Measurements from ENCODE around the gene MS4A8. TPM values are rescaled to one million over a fixed set of nuclear protein-coding genes. Genes with fewer than 3 reads are reported as not detected.

MS4A8 gene
- total RNA-seq, 1 donor from 2014 or later: not detected

DNA sequence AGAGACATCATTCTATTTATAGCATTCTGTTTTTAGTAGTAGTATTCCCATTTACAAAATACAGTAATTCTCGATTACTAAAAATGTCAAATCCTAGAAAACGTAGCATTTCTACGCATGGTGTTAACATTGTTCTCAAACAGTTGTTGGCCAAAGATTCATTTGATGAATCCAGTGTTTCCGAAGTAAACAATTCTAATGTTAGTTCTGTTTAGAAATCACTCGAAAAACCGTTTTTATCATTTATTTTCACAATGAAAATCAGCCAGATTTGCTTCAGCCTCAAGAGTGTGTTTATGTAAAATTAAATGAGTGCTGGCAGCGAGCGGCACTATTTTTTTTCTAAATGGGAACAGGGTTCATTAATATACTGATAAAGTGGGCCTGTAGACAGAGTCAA lies 32.2 kb downstream of the MS4A8 start:
- H3K36me3 ChIP-seq (ENCODE audit: control insufficient read depth, insufficient read depth, low read length): no peaks in the 10 kb centered on the region
- DNase-seq (ENCODE audit: low read depth): no peak
- TF ChIP-seq, protein P1, sequence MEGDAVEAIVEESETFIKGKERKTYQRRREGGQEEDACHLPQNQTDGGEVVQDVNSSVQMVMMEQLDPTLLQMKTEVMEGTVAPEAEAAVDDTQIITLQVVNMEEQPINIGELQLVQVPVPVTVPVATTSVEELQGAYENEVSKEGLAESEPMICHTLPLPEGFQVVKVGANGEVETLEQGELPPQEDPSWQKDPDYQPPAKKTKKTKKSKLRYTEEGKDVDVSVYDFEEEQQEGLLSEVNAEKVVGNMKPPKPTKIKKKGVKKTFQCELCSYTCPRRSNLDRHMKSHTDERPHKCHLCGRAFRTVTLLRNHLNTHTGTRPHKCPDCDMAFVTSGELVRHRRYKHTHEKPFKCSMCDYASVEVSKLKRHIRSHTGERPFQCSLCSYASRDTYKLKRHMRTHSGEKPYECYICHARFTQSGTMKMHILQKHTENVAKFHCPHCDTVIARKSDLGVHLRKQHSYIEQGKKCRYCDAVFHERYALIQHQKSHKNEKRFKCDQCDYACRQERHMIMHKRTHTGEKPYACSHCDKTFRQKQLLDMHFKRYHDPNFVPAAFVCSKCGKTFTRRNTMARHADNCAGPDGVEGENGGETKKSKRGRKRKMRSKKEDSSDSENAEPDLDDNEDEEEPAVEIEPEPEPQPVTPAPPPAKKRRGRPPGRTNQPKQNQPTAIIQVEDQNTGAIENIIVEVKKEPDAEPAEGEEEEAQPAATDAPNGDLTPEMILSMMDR (IDR thresholded peaks at IDR 0.05; ENCODE audit: insufficient read depth, low read length, poor library complexity, severe bottlenecking): no peak
- no peaks in the 10 kb centered on the region for H3K27me3 ChIP-seq (ENCODE audit: control insufficient read depth, insufficient read depth, low read length)
- H3K4me3 ChIP-seq (ENCODE audit: low read depth, low read length): no peak overlapping the region

DNA sequence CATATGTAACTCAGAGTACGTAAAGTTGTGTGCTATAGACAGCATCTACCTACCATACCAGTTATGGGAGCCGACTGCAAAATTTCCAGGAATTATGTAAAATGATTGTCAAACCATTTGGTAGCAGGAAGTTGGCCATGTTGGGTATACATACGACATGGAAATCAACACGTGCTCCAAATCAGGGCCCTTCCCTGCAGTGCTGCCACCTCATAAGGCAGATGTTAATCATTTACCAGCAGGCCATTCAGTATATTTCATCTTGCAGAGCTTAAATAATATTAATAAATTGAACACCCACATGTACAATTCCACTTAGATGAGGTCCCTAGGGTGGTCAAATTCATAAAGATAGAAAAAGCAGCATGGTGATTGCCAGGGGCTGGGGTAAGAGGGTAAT lies 34.9 kb downstream of the MS4A8 start:
- TF ChIP-seq, protein P1 (IDR thresholded peaks at IDR 0.05; ENCODE audit: insufficient read depth, low read length, poor library complexity, severe bottlenecking): no peak
- H3K27me3 ChIP-seq (ENCODE audit: control insufficient read depth, insufficient read depth, low read length): no peaks in the 10 kb centered on the region
- DNase-seq (ENCODE audit: low read depth): no peak
- no peak overlapping the region for H3K4me3 ChIP-seq (ENCODE audit: low read depth, low read length)
- no peaks in the 10 kb centered on the region for H3K36me3 ChIP-seq (ENCODE audit: control insufficient read depth, insufficient read depth, low read length)

DNA sequence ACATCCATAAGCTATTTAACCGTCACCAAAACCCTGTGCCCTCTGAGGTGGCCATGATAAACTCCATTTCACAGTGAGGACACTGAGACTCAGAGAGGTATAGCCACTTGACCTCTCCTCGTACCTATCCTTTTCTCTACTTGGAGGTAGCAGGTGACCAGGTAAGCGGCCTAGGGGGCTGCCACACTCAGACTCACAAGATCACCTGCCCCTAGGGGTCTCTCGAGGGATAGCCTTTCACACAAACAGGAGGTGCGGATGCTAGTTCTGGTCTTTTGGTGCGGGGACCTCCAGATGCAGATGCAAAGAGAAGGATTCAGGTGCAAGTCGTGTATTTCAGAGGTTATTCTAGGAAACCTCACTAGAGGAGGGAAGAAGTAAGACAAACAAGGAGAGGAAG lies 39.7 kb downstream of the MS4A8 start:
- Histone ChIP-seq H3K36me3 (ENCODE audit: control insufficient read depth, insufficient read depth, low read length) (no peaks in the 10 kb centered on the region), H3K27me3 (ENCODE audit: control insufficient read depth, insufficient read depth, low read length) (no peaks in the 10 kb centered on the region), H3K4me3 (ENCODE audit: low read depth, low read length) (no peak overlapping the region)
- TF ChIP-seq, protein P1 (IDR thresholded peaks at IDR 0.05; ENCODE audit: insufficient read depth, low read length, poor library complexity, severe bottlenecking): no peak
- DNase-seq (ENCODE audit: low read depth): no peak

DNA sequence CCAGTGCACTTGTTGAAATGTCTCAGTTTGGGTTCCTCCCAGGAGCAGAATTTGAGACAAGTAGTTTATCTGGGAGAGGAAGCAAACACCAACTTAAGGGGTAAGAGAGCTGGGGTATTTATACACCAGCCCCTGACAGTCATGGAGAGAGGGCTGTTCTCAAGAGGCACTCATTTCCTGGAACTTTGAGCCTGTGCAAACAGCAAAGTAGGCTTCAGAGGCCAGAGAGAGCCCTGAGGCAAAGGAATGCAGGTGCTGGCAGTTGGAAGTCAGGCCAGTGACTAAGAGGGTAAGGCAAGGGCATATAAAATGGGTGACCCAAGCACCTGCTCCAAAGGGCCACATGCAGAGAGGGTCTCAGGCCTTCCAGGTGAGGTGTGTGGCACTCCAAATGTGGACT lies 41.2 kb downstream of the MS4A8 start:
- H3K36me3 ChIP-seq (ENCODE audit: control insufficient read depth, insufficient read depth, low read length): no peaks in the 10 kb centered on the region
- TF ChIP-seq, protein P1 (IDR thresholded peaks at IDR 0.05; ENCODE audit: insufficient read depth, low read length, poor library complexity, severe bottlenecking): no peak
- DNase-seq (ENCODE audit: low read depth): no peak
- H3K27me3 ChIP-seq (ENCODE audit: control insufficient read depth, insufficient read depth, low read length): no peaks in the 10 kb centered on the region
- H3K4me3 ChIP-seq (ENCODE audit: low read depth, low read length): no peak overlapping the region

DNA sequence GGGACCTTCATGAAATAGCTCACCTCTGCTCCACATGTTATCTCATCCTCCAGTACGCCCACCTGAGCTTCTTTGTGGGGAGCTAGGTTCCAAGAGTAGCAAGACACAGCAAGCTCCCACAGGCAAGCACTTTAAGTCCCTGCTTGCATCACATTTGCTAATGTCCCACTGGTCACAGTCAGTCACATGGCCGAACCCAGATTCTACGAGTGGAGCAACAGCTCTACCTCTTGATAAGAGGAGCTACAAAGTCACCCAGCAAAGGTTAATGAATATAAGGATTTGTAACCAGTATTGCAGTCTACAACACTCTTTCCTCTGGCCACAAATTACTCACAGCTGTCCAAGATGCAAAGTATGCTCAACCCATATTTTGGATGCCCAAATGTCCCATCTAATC lies 42.0 kb downstream of the MS4A8 start:
- no peak for DNase-seq (ENCODE audit: low read depth)
- H3K4me3 ChIP-seq (ENCODE audit: low read depth, low read length): no peak overlapping the region
- TF ChIP-seq, protein P1 (IDR thresholded peaks at IDR 0.05; ENCODE audit: insufficient read depth, low read length, poor library complexity, severe bottlenecking): no peak
- no peaks in the 10 kb centered on the region for H3K36me3 ChIP-seq (ENCODE audit: control insufficient read depth, insufficient read depth, low read length)
- no peaks in the 10 kb centered on the region for H3K27me3 ChIP-seq (ENCODE audit: control insufficient read depth, insufficient read depth, low read length)

DNA sequence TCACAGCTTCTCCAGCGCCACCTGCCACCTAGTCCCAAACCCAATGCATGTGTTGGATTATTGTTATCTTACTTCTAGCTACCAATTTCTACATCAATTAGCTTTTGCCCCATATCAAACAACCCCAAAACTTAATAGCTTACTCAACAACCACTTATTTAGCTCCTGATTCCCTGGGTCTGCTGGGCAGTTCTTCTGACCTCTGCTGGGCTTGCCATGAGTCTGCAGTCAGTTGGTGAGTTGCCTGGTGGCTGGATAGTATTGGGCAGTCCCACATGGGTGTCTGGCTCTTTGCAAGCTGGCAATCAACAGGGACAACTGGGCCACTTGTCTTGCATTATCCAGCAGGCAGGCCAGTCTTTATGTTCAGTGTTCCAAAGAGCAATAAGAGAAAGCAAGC lies 43.6 kb downstream of the MS4A8 start:
- TF ChIP-seq, protein P1 (IDR thresholded peaks at IDR 0.05; ENCODE audit: insufficient read depth, low read length, poor library complexity, severe bottlenecking): no peak
- H3K4me3 ChIP-seq (ENCODE audit: low read depth, low read length): no peak overlapping the region
- no peaks in the 10 kb centered on the region for H3K36me3 ChIP-seq (ENCODE audit: control insufficient read depth, insufficient read depth, low read length)
- DNase-seq (ENCODE audit: low read depth): no peak
- H3K27me3 ChIP-seq (ENCODE audit: control insufficient read depth, insufficient read depth, low read length): no peaks in the 10 kb centered on the region

Measured in kidney epithelial cell (primary cell).